ENCODE results near the gene OR51B5. TPM values are rescaled to one million over a fixed set of nuclear protein-coding genes. Genes with fewer than 3 reads are reported as not detected.
"Not testable (repeated sequence)": the region's sequence is repeated elsewhere in the genome, so short reads cannot be mapped to it uniquely, and the experiment has no call there.

Gene OR51B5
- total RNA-seq, 1 experiment from 2014 or later, result 0.39 TPM

- H3K4me3 ChIP-seq; H3K9me3 ChIP-seq (replicated peaks); H3K27me3 ChIP-seq (replicated peaks); H3K4me1 ChIP-seq (replicated peaks); DNase-seq (ENCODE audit: low read depth in 1 of 2, low spot score in 2 of 2); H3K36me3 ChIP-seq; H3K27ac ChIP-seq: not testable (repeated sequence)
These were observed 12.7 kb upstream of the OR51B5 start for GRCh38 chr11:5356031-5356430.

- DNase-seq (ENCODE audit: low read depth in 1 of 2, low spot score in 2 of 2), result no peak
- Histone ChIP-seq H3K27ac (no peak within 1 kb of the TSS), H3K9me3 (replicated peaks) (no peaks in the 10 kb centered on the region), H3K4me1 (replicated peaks) (peaks cover 7% of the 10 kb centered on the region), H3K27me3 (replicated peaks) (no peaks in the 10 kb centered on the region), H3K4me3 (no peak within 1 kb of the TSS), H3K36me3 (no peaks in the 10 kb centered on the region)
These were observed 7.9 kb upstream of the OR51B5 start, which contains the start of gene OR51B6 for GRCh38 chr11:5351208-5351607. Gene OR51B6, plus strand, starts transcription at chr11:5351508. Its CDS starts 0 bp downstream, at chr11:5351508.

DNA sequence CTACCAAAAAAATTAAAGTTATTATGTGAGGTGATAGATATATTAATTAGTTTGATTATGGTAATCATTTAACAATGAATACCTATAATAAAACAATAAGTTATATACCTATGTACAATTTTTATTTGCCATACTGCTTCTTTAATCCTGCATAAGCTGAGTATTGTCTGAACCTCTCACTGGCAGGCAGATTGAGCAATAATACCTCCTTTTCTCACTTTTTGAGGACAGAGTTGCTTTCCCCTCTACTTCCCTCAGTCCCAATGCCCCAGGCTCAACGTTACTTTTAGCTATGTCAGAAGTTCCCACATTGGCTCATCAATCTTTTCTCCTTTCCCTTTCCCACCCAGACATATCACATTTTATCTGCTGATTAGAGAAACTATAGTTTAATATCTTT, 6.2 kb upstream of the OR51B5 start:
- Histone ChIP-seq H3K36me3 (no peaks in the 10 kb centered on the region), H3K27ac (no peak overlapping the region), H3K9me3 (replicated peaks) (no peaks in the 10 kb centered on the region), H3K27me3 (replicated peaks) (no peaks in the 10 kb centered on the region), H3K4me1 (replicated peaks) (peaks cover 23% of the 10 kb centered on the region), H3K4me3 (no peak overlapping the region)
- DNase-seq (ENCODE audit: low read depth in 1 of 2, low spot score in 2 of 2), result no peak

- peaks cover 32% of the 10 kb centered on the region for H3K4me1 ChIP-seq (replicated peaks)
These were observed 5.3 kb upstream of the OR51B5 start for GRCh38 chr11:5348551-5349194.

GRCh38 chr11:5345831-5346230, 2.5 kb upstream of the OR51B5 start:
- H3K36me3 ChIP-seq, result no peaks in the 10 kb centered on the region
- no peak overlapping the region for H3K27ac ChIP-seq
- DNase-seq (ENCODE audit: low read depth in 1 of 2, low spot score in 2 of 2), result no peak
- H3K9me3 ChIP-seq (replicated peaks), result no peaks in the 10 kb centered on the region
- H3K4me1 ChIP-seq (replicated peaks), result peaks cover 45% of the 10 kb centered on the region
- no peaks in the 10 kb centered on the region for H3K27me3 ChIP-seq (replicated peaks)
- H3K4me3 ChIP-seq, result no peak overlapping the region

More at GRCh38 chr11:5348551-5349194, 5.3 kb upstream of the OR51B5 start:
- DNase-seq (ENCODE audit: low read depth in 1 of 2, low spot score in 2 of 2), result no peak
- no peaks in the 10 kb centered on the region for H3K9me3 ChIP-seq (replicated peaks)
- H3K27me3 ChIP-seq (replicated peaks), result no peaks in the 10 kb centered on the region
- H3K27ac ChIP-seq, result no peak overlapping the region
- H3K4me3 ChIP-seq, result no peak overlapping the region
- H3K36me3 ChIP-seq, result no peaks in the 10 kb centered on the region

GRCh38 chr11:5339771-5340322, 3.5 kb downstream of the OR51B5 start:
- Histone ChIP-seq H3K4me3 (no peak overlapping the region), H3K27me3 (replicated peaks) (no peaks in the 10 kb centered on the region), H3K4me1 (replicated peaks) (peaks cover 25% of the 10 kb centered on the region), H3K36me3 (no peaks in the 10 kb centered on the region), H3K27ac (no peak overlapping the region), H3K9me3 (replicated peaks) (no peaks in the 10 kb centered on the region)
- DNase-seq (ENCODE audit: low read depth in 1 of 2, low spot score in 2 of 2), result no peak

- DNase-seq (ENCODE audit: low read depth in 1 of 2, low spot score in 2 of 2); H3K27ac ChIP-seq; H3K27me3 ChIP-seq (replicated peaks); H3K4me1 ChIP-seq (replicated peaks); H3K4me3 ChIP-seq; H3K36me3 ChIP-seq; H3K9me3 ChIP-seq (replicated peaks): not testable (repeated sequence)
These were observed 6.1 kb downstream of the OR51B5 start for GRCh38 chr11:5337253-5337652.

DNA sequence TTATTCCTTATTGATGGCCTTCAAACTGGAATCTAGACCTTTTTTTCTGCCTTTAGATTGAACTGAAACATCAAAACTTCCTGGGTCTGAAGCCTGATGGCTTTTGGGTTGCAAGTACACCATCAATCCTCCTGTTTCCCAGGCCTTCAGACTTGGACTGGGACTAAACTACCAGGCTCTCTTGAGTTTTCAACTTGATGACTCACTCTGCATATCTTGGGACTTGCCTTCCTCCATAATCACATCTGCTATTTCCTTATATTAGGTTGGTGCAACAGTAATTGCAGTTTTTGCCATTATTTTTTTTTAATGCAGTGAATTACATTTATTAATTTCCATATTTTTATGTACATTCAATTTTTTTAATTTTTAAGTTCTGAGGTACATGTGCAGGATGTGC, 7.0 kb downstream of the OR51B5 start:
- DNase-seq (ENCODE audit: low read depth in 1 of 2, low spot score in 2 of 2), result no peak
- Histone ChIP-seq H3K4me3 (no peak overlapping the region), H3K36me3 (no peaks in the 10 kb centered on the region), H3K4me1 (replicated peaks) (peaks cover 9% of the 10 kb centered on the region), H3K27ac (no peak overlapping the region), H3K27me3 (replicated peaks) (no peaks in the 10 kb centered on the region), H3K9me3 (replicated peaks) (no peaks in the 10 kb centered on the region)

- Histone ChIP-seq H3K36me3 (no peaks in the 10 kb centered on the region), H3K4me1 (replicated peaks) (peaks cover 9% of the 10 kb centered on the region), H3K9me3 (replicated peaks) (no peaks in the 10 kb centered on the region), H3K27ac (no peak overlapping the region), H3K27me3 (replicated peaks) (no peaks in the 10 kb centered on the region), H3K4me3 (no peak overlapping the region)
- no peak for DNase-seq (ENCODE audit: low read depth in 1 of 2, low spot score in 2 of 2)
These were observed 8.2 kb downstream of the OR51B5 start for GRCh38 chr11:5335170-5335569.

DNA sequence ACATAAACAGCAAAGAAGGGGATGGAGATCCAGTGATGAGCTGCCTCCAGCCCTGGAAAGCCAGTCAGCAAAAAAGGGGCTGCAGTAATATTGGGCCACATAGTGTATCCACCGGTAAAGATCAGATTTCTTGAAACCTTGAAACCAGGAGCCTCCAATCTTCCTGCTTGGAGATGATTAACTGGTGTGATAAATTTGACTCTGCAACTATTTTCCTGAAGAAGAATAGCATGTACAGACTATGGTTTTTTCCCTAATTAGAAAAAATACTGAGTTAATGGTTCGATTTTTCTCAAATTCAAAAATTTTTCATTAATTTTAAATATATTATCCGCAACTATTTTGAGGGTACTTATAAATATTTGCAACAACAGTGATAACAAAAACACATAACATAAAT, 19.1 kb downstream of the OR51B5 start, which contains the start of gene OR51B2:
TSS of gene OR51B2 (minus strand) at position 101 of the 400 bp plus-strand sequence. CDS start at position 101, 0 bp downstream.
- Histone ChIP-seq H3K4me3 (no peak within 1 kb of the TSS), H3K27me3 (replicated peaks) (peaks cover 3% of the 10 kb centered on the region; the same call in 1 of the 2 replicates), H3K36me3 (no peaks in the 10 kb centered on the region), H3K9me3 (replicated peaks) (no peaks in the 10 kb centered on the region), H3K27ac (no peak within 1 kb of the TSS), H3K4me1 (replicated peaks) (no peaks in the 10 kb centered on the region)
- no peak for DNase-seq (ENCODE audit: low read depth in 1 of 2, low spot score in 2 of 2)

DNA sequence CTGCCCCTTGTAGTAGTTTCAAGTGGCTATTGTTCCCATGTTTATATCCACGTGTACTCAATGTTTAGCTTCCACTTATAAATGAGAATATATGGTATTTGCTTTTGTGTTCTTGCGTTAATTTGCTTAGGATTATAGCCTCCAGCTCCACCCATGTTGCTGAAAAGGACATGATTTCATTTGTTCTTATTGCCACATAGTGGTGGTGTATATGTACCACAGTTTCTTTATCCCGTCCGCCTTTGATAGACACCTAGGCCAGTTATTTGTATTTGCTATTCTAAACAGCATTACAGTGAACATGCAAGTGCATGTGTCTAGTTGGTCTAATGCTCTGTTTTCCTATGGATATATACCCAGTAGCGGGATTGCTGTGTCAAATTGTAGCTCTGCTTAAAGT, 26.0 kb downstream of the OR51B5 start:
- H3K36me3 ChIP-seq, result no peaks in the 10 kb centered on the region
- no peaks in the 10 kb centered on the region for H3K4me1 ChIP-seq (replicated peaks)
- H3K27me3 ChIP-seq (replicated peaks), result 0 out of 2 replicates have a peak, but pooled peaks cover 3% of the 10 kb centered on the region
- no peaks in the 10 kb centered on the region for H3K9me3 ChIP-seq (replicated peaks)
- DNase-seq (ENCODE audit: low read depth in 1 of 2, low spot score in 2 of 2), result no peak
- no peak overlapping the region for H3K27ac ChIP-seq
- no peak overlapping the region for H3K4me3 ChIP-seq

GRCh38 chr11:5313326-5314023, 29.8 kb downstream of the OR51B5 start:
- H3K4me1 ChIP-seq (replicated peaks); DNase-seq (ENCODE audit: low read depth in 1 of 2, low spot score in 2 of 2); H3K27me3 ChIP-seq (replicated peaks); H3K9me3 ChIP-seq (replicated peaks); H3K4me3 ChIP-seq; H3K27ac ChIP-seq; H3K36me3 ChIP-seq: not testable (repeated sequence)

DNA sequence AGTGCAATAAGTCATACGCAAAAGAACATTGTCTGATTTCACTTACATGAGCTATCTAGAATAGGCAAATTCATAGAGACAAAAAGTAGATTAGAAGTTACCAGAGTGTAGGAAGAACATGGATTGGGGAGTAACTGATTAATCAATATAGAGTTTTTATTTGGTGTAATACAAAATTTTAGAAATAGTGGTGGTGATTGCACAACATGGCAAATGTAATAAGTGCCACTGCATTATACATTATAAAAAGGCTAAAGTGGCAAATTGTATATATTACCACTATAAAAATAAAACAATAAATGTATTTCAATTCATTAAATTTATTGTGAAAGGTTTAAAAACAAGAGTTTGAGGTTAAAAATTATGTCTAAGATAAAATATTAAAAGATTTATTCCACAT, 32.9 kb downstream of the OR51B5 start:
- H3K4me1 ChIP-seq (replicated peaks), result no peaks in the 10 kb centered on the region
- no peak overlapping the region for H3K27ac ChIP-seq
- no peak for DNase-seq (ENCODE audit: low read depth in 1 of 2, low spot score in 2 of 2)
- no peaks in the 10 kb centered on the region for H3K36me3 ChIP-seq
- 0 out of 2 replicates have a peak, but pooled peaks cover 3% of the 10 kb centered on the region for H3K27me3 ChIP-seq (replicated peaks)
- H3K9me3 ChIP-seq (replicated peaks), result no peaks in the 10 kb centered on the region
- no peak overlapping the region for H3K4me3 ChIP-seq

Data from SJSA1 (cell line).